AG10803 (cell line): ENCODE results near the gene KCTD21.

Experiments used
- DNase-seq: peaks from one replicate; pipeline ENCODE4 v3.0.0; 2010; ENCODE audit warnings: low read depth
- H3K4me3 ChIP-seq: 2 replicates; pipeline ENCODE4 v1.5.1; 2011; ENCODE audit warnings: mild to moderate bottlenecking, low read length, control low read depth
- TF ChIP-seq, protein P1 (sequence below): conservative IDR thresholded peaks from 2 replicates; pipeline ENCODE4 v1.5.1; 2011; ENCODE audit warnings: mild to moderate bottlenecking, low read length, control low read depth, inconsistent platforms

The KCTD21 gene

DNA sequence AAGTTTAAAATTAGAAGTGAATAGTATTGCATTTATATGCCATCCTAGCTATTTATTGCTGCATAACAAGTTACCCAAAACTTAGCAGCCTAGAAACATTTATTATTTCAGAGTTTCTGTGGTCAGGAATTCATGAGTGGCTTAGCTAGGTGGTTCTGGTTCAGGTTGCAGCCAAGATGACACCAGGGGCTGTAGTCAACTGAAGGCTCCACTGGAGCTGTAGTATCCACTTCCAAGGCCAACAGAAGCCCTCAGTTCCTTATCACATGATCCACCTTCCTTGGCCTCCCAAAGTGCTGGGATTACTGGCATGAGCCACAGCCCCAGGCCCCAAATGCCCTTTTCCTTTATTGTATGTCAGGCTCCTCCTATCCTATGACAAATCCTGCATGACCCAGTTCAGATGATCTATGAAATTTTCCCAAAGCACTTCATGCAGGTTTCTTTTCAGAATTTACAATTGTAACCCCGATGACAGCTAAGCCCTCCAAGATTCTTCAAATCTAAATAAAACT lies 42.9 kb downstream of the KCTD21 start:
- no peak overlapping the region for H3K4me3 ChIP-seq
- TF ChIP-seq, protein P1, sequence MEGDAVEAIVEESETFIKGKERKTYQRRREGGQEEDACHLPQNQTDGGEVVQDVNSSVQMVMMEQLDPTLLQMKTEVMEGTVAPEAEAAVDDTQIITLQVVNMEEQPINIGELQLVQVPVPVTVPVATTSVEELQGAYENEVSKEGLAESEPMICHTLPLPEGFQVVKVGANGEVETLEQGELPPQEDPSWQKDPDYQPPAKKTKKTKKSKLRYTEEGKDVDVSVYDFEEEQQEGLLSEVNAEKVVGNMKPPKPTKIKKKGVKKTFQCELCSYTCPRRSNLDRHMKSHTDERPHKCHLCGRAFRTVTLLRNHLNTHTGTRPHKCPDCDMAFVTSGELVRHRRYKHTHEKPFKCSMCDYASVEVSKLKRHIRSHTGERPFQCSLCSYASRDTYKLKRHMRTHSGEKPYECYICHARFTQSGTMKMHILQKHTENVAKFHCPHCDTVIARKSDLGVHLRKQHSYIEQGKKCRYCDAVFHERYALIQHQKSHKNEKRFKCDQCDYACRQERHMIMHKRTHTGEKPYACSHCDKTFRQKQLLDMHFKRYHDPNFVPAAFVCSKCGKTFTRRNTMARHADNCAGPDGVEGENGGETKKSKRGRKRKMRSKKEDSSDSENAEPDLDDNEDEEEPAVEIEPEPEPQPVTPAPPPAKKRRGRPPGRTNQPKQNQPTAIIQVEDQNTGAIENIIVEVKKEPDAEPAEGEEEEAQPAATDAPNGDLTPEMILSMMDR = no peak
- DNase-seq = no peak

DNA sequence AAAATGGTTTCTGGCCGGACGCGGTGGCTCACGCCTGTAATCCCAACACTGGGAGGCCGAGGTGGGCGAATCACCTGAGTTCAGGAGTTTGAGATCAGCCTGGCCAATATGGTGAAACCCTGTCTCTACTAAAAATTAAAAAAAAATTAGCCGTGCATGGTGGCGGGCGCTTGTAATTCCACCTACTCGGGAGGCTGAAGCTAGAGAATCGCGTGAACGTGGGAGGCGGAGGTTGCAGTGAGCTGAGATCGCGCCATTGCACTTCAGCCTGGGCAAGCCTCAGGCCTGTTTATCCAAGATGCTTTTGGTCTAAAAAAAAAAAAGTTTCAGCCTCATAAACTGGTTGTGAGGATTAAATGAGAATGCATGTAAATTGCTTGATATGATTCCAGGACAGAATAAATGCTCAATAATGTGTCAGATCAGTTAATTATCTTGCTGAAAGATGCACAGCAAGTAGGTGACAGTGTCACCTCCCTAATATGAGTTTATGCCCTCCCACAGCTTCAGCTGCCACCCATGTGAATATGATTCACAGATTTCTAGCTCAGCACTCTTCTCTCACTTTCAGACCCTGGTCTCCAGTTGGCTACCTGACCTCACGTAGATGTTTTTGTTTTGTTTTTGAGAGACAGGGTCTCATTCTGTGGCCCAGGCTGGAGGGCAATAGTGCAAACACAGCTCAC lies 47.9 kb downstream of the KCTD21 start:
- TF ChIP-seq, protein P1 = no peak
- peak overlapping the region; percentile 94 for H3K4me3 ChIP-seq
- no peak for DNase-seq

DNA sequence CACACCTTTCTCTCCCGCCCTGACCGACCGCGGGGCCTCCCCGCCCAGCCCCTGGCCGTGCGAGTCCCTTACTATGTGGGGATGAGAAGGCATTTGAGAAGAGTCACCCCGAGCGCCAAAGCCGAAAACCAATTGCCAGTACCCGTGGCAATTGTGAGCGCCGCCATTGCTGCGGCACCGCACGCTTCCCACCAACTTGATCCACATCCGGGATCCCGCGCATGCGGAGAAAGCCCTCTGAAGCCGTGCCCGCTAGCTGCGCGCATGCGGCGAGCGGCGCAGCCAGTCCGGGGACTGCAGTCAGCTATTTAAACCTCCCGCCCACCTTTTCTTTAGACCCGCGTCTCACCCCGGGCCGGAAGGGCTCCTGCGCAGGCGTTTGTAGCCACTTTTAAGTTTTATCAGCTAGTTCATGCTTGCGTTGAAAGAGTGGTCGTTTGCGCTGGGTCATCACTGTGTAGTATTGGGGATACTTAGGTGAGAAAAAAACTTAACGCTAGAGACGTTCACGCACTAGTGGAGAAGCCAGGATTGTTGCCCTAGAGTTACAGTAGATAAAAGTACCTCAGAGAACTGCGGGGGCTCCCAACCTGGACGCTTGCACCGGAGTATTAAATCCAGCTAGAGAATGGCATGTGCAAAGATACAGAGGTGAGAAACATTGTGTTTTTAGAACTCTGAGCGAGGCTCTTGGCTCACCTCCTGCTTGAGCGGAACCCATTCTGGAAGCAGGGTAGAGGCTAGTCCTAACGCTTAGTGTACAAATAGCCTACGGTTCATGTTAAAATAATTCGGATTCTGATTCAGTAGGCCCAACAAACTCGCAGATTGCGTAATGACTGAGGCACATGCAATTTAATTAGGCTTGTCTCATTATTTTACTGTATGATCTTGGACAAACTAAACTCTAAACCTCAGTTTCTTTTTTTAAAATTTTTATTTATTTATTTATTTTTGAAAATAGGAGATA lies 48.7 kb downstream of the KCTD21 start, which contains the start of gene ALG8:
Gene ALG8, minus strand, starts transcription at position 205 of the 970 bp plus-strand sequence. Its CDS starts 38 bp downstream, at position 167.
- peak within 1 kb of the TSS; percentile 94 for H3K4me3 ChIP-seq
- TF ChIP-seq, protein P1 = no peak
- peak; percentile 95 for DNase-seq

DNA sequence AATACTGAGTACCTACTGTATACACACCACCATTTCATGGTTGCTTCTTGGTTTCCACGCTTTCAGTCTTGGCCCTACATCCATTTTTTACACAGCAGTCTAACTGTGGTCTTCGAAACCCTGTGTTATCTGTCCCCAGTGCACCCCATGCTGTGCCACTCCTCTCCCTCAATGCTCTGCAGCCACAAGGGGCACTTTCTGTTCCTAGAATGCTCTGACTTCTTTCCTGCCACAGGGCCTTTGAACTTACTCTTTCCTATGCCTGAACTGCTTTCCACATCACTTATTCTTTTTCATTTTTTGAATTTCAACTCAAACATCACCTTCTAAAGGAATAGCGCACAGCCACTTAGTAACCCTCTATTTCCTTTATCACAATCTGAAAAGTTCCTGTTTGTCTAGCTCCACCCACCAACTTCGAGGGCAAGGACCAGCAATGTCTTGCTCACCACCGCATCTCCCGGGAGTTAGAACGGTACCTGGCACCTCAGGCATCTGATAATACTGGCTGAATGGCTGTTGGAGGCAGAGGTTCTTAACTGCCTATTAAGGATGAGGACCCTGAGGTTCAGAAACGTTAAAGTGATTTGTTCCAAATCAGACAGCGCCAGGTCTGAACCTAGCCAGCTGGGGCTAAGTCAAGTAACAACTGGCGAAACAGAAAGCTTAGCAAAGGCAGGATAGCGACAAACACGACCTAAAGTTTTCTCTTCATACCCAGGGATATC lies 49.6 kb downstream of the KCTD21 start:
- peak overlapping the region; percentile 94 for H3K4me3 ChIP-seq
- no peak for DNase-seq
- TF ChIP-seq, protein P1 = peak; percentile 9; the same call in 1 of the 2 replicates

DNA sequence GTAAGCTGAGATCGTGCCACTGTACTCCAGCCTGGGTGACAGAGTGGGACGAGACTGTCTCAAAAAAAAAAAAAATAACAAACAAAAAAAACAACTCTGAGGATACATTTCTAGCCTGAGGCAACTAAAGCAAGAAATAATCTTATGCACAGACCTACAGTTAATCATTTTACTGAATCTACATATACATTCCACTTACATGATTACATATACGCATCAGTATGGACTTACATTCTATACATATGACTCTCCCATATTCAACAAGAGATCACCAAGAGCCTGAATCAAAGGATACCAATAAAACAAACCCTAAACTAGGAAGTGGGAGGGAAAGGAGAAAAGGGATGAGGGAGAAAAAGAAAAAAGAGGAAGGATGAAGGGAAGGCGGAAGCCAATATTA lies 50.1 kb downstream of the KCTD21 start:
- peak overlapping the region; percentile 94 for H3K4me3 ChIP-seq

DNA sequence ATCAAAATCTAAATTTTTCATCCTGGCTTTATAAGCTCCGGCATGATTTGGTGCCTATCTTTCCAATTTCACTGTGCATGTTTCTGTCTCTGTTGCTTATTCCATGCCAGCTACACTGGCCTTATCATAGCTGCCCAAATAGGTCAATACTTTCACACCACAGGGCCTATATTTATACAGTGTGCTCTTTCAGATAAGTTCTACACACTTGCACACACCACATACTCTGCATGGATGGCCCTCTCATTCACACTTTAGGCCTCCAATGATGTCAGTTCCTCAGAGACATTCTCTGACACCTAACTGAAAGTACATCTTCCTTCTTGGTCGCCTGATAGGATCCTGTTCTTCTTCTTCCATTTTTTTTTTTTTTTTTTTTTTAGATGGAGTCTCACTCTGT lies 56.0 kb downstream of the KCTD21 start:
- no peak for DNase-seq
- TF ChIP-seq, protein P1 = no peak
- no peak overlapping the region for H3K4me3 ChIP-seq

More for the DNA sequence above, 50.1 kb downstream of the KCTD21 start:
- TF ChIP-seq, protein P1 = no peak
- DNase-seq = no peak
